UCSD-AML1 (cell line): ENCODE data around the gene KMT2C.
"Not testable (repeated sequence)": the region's sequence is repeated elsewhere in the genome, so short reads cannot be mapped to it uniquely, and the experiment has no call there.

Source experiments
- DNase-seq: peaks from one replicate; lab custom pipeline; 2025; ENCODE audit not compliant: unreplicated experiment; lab: John Stamatoyannopoulos, UW

KMT2C gene

DNA sequence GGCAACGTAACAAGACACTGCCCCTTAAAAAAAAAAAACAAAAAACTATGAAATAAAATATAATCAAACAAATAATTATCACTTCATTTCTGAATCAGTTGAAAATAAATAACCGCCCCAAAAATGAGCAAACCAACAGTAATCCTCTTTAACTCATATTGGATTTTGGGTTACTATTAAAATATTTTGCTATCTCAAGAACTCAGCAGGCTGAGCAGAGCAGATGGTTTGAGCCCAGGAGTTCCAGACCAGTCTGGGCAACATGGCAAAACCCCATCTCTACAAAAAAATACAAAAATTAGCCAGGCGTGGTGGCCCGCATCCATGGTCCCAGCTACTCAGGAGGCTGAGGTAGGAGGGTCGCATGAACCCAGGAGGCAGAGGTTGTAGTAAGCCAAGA lies 216.2 kb downstream of the KMT2C start:
- DNase-seq = not testable (repeated sequence)

DNA sequence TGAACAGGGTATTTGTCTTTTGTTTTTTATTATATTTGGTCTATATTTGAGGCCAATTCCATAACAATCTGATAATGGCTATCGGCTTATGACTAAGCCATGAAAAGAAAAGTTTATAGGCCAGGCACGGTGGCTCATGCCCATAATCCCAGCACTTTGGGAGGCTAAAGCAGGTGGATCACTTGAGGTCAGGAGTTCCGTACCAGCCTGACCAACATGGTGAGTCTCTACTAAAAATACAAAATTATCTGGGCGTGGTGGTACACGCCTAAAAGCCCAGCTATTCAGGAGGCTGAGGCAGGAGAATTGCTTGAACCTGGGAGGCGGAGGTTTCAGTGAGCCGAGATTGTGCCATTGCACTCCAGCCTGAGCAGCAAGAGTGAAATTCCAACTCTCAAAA lies 227.0 kb downstream of the KMT2C start:
- DNase-seq = not testable (repeated sequence)

DNA sequence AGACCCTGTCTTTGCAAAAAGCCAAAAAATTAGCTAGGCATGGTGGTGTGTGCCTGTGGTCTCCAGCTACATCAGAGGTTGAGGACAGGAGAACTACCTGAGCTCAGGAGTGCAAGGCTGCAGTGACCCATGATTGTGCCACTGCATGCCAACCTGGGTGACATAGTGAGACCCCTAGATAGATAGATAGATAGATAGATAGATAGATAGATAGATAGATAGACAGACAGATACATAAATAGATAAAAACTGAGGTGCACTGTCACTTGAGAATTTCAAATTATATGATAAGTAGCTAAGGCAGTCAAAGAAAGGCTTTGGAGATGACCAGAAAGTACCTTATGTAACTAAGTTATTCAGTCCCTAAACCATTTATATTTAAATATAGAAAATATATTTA lies 231.4 kb downstream of the KMT2C start:
- DNase-seq = not testable (repeated sequence)

DNA sequence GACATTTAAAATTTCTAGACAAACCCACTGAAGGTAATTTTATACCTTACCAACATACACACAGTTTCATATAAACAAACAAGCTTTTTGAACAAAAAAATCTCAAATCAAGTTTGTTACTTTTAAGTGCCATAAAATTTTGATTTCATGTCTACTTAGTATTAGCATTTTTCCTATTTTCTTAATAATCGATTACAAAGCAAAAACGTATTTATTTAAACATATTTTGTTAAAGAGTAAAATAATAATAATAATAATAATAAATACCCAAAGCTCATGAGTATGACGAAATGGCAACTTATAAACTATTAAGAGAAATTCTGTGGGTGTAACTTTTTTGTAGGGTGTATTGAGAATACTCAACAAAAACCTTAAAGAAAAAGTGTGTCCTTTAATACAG lies 232.7 kb downstream of the KMT2C start:
- DNase-seq = no peak

DNA sequence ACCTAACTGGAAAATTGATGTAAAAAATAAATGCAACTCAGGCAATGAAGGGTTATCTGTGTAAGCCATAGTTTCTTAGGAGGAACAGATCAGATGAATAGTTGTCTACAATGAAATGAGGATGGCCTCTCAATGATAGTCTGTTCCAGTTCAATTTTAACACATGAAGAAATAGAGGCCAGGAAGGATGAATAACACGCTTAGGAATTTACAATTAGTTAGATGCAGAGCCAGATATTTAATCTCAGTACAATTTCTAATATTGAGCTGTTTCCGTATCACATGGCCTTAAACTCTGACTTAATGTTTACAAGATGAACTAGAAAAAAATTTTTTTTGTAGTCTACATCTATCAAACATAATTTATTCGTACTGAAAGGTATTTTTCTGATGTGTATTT lies 233.7 kb downstream of the KMT2C start:
- no peak for DNase-seq

DNA sequence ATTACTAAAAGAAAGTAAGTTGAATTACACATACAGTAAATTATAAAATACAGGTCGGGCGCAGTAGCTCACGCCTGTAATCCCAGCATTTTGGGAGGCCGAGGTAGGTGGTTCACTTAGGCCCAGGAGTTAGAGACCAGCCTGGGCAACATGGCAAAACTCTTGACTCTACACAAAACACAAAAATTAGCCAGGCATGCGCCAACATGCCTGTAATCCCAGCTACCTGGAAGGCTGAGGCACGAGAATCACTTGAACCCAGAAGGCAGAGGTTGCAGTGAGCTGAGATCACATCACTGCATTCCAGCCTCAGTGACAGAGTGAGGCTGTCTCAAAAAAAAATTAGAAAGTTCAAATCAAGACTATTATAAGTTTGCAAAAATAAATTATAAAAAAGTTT lies 235.4 kb downstream of the KMT2C start:
- no peak for DNase-seq

DNA sequence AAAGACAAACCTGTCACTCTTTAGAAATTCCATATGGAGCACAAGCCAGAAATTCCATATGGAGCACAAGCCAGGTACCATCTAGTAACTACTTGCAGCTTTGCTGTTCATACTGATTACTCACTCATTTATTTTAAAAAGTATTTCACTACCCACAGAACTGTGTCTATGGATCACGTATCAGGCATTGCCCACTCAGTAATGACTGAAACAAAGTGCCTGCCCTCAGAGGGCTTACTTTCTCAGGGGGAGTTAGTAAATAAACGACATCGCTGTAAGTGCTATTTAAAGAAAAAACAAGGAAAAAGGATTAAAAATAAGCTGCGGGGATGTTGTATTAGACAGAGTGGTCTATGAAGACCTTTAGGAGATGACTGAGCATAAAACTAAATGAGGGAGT lies 239.4 kb downstream of the KMT2C start:
- DNase-seq = no peak

DNA sequence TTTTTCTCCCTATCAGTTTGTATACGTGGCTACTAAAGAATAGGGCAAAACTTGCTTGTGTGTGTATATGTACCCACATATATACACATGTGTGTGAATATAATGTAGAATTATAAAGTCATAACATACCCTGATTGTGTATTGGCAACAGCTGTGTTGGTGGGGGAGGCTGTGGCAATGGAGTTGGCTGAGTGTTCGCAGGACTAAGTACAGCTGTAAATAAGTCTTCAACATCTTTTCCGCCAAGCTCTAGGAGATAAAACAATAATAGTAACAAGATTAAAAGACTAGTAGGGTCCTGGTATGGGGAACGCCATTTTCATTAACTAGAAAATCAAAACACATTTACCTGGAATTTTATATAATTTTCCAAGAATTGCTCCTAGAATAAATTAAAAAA lies 241.9 kb downstream of the KMT2C start:
- DNase-seq = no peak

DNA sequence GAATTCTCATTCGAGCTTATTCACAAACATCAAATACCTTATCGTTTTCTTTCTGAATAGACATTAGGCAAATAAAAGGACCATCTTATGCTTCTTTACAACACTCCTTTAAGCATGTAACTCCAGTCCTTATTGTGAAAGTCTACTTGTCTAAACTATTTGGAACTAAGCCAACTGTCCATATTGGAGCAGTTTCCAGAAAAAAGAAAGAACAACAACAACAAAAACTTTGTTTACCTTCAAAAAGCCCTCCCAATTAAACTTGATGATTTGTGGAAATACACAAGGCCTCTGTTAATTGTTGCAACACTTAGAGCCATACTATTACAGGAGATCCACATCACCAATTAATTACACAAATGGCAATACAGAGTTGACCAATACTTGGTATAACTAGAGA lies 246.7 kb downstream of the KMT2C start:
- no peak for DNase-seq

DNA sequence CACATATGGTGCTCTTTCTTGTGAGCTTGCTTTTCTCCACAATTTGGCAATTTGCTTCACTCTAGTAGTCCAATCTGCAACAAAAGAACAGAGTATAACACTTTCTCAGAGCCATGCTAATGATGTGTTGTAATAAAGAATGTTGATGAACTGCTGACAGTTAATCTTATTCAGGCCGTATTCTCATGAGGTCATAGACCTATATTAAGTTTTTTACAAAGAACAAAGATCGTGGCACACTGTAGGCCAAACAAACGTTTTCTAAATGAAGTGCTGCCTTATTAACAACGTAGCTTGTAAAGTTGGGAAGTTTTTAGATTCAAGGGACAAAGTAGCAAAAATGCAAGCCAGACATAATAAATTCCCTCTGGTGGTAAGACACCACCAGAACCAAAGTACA lies 250.2 kb downstream of the KMT2C start:
- DNase-seq = no peak

DNA sequence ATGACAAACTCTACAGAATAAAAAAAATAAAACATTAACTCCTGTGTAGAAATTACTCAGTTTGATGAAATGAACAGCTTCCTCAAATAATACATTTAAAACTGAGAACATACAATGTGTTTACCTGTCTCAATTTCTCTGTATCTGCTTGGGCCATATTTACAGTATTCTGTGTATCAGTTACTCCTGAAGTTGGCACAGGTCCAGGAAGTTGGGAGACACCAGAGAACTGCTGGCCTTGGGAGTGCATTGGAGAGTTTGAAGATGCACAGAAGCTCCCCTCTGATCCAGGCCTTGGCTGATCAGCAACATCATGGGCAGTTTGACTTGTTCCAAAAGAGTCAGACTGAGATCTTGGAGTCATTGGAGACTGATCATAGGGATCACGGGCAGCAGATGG lies 255.2 kb downstream of the KMT2C start:
- no peak for DNase-seq

DNA sequence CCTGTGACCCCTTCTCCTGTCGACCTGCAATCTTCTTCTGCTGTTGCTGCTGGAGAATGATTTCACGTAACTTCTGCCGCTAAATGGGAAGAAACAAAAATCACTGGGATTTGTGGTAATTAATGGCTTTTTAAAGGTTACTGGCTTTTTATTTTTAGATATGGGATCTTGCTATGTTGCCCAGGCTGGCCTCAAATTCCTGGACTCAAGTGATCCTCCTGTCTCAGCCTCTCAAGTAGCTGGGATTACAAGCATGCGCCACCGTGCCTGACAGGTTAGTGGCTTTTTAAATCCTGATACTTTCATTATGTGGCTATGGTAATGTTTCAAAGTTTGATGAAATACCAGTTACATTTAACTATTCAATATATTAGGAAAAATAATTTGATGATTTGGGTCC lies 255.8 kb downstream of the KMT2C start:
- DNase-seq = no peak

DNA sequence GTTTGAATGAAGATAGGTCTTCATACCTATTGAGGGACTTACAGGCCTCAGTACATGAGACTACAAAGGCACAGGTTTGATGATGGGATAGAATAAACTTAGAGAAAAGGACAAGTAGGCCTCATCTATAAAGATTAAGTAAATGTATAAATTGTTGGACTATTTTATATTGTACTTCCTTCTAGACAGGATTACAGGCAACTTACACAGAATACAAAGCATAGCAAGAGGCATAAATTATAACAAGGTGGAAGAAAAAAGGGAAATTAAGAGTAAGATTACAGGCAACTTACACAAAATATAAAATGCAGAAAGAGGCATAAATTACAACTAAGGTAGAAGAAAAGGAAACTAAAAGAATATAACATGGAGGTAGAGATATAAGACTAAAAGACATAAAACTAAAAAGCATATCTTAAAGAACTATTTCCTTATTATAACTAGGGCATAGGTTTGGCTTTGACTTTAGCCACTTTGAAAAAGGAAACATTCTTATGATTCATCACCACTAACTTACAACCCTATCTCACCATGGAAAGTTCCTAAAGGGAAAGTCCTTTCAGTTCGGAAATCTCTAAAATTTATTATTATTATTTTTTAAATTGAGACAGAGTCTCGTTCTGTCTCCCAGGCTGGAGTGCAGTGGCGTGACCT lies 257.3 kb downstream of the KMT2C start:
- DNase-seq = no peak

DNA sequence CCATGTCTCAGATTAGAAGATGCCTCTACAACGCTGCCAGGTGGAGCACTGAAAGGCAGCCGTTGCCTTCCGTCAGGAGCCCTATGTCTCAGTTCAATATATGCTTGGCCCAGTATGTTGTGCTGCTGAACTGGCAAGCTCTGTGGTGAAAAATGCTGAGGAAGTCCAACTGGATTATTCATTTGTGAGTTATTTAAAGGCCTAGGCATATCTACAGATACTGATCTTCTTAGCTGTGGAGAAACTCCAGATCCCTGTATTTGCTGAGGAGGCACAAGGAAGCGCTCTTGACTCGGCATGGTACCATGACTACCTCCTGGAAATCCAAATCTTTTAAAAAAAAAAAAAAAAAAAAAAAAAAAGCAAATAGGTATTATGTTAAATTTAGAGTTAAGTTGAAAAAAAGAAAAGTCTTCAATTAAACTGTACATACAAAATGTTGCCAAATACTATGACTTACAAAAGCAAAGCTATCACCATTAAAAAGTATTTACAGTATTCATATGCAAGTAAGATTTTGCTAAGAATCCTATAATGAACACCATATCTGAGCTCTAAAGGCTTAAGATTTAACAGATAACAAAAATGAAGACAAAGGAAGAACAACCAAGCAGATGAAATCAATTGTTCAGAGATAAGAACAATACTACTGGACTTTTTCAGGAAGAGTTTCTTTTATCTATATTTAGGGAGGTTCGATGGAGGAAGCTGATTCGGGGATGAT lies 258.0 kb downstream of the KMT2C start:
- no peak for DNase-seq

DNA sequence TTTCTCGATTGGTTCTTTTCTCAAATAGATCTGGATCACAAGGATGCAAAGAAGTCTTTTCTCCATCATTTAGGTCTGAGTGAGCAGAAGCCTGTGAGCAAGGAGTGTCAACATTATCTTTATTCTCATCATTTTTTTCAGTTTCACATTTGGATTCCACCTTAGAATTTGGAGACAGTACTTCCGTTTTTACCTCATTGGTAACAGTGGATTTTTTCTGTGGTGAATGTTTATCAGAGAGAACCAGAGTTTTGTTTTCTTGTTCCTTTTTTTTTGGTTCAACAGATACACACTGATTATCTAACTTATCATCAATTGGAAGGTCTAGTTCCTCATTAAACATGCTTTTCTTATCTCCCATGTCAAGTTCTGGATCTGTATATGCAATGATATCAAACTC lies 259.0 kb downstream of the KMT2C start:
- no peak for DNase-seq

DNA sequence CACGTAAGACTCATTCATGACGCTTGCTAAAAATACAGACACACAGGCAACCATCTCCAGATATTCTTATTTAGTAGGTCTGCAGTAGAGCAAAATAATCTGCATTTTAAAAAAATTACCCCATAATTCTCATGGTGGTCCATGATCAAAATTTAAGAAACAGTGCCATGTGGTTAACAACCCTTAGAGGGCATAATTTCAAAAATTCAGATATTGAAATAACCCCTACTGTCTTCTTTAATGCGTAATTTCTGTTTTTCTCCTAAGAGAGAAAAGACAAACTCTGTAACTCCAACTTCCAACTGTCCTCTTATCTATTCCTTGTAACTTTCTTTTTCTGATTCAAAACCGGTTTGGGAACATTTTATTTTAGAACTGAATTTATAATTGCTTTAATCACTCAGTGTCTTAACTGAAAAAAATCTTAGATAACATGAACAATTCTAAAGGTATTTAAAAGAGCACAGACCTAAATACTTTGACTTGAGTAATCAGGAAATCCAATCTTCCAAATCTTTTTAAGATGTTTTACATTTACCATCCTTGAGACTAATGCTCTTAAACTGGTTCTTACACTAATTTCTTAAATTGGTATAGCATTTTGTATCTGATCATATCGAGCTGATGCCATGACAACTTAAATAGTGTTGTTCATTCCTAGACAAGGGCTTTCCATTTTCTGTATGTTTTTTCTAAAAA lies 262.3 kb downstream of the KMT2C start:
- no peak for DNase-seq

DNA sequence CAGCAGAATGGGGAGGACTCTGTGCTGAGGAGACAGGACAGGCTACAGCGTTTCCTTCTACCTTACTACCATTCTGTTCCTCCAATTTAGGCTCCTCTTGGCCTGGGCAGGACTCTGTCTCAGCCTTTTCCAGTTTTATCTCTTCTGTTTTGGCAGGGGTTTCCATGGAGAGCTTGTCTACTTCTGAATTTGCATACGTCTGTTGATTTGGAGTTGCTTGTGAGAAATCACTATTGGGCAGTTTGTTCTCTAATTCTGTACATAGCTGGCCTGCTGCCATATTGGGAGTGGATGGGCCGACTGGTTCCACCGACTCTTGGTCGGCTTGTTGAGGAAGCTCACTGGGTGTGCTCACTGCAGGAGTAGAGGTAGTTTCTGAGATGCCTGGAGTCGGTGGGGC lies 273.5 kb downstream of the KMT2C start:
- no peak for DNase-seq

DNA sequence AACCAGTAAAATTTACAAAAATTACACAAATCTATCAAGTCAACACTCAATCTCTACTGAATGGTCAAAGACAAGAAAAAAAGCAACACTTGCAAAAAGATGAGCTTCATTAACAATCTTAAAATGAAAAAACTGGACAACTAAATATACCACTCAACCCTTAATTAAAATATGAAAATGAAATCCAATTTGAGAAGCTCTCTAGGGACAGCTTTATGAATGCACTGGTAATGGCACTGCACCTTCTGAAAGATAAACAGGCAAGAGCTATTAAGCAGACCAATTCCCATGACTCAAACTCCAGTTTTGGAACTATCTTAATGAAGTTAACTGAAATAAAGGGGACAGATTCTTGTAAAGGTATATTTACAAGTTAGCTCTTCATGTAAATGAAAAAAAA lies 274.6 kb downstream of the KMT2C start:
- no peak for DNase-seq

DNA sequence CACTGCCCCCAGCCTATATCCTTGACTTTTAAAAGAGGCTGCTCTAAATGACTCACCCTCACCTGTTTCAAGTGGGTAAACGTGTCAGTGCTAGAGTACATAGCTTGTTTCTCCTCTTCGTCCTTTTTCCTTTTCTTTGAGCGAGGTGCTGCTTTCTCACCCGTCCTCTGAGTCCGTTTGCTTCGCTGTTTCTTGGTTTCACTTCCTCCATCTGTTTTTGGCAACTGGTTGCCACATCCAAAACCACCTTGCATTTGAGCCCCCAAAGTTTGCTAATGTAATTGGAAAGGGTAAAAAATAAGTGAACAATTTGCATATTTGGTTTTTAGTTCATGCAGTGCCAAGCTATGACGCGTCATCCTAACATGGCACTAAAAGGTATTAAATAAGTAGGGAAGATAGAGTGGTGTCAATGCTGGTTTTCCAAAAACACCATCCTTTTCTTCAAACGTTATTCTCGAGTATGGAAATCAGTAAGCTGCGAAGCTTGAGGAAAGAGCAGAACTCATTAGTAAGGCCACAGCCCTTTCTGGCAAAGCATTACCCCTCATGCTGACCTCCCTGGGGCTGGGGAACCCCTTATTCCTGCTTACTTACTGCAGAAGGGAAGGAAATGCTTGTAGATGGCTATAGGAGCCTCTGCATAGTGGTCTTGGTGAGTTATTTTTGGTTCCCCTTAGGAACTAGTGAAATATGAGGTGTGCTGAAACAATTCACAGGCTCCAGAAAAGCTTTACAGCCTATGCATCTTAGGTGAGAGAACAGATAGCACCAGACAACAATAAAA lies 276.8 kb downstream of the KMT2C start:
- no peak for DNase-seq

DNA sequence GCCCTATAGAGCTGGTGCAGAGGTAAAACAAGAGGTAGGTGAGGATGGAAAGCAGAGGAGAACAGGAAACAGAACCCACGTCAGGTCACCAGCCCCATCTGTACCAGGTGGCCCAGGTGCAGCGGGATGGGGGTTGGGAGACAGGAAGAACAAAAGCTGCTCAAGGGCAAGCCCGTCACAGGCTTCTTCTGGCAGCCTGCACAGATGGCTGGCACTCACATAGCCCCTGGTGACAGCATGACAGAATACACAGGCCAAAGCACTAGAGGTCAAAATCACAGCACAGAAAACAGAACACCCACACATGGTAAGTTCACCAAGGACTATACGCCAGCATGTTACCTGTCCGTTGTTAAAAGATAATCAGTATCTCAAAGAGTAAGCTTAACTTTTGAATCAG lies 283.5 kb downstream of the KMT2C start:
- no peak for DNase-seq

DNA sequence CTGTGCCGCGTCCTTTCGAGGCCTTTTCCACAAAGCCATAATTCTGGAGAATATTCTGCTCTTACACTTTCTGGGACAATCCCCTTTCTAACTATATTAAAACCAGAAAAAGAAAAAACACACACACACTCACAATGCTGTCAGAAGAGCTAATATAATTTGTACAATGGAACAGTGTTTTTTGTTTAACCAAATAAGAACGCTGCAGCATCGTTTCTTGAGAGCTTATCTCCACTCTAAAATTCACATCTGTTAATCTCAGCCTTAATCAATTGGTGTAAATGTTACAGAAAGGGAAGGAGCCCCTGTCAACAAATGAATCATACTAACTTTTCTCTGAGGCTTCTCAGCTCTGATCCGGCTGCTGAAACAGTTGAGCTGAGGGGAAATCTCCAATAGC lies 286.4 kb downstream of the KMT2C start:
- no peak for DNase-seq

DNA sequence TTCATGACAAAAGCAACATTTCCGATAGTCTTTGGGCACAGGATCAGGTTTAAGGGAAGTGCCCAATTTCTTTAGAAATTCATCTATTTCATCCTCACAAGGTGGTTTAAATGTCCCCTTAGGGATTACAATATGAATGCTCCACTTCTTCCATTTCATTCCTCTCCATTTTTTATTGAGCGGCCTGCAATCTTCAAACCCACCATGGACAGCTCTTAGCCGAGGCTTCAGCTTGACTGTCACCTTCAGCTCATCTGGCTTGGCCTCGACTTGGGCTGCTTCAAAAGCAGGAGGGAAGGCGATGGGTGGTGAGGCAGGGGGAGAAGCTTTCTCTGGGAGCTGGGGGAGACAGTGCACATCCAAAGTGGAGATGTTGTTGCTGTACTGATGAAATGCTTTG lies 287.1 kb downstream of the KMT2C start:
- DNase-seq = no peak
